Renal cortex interstitium (tissue), 11 donors: ENCODE data around the gene MUC5B. TPM values are rescaled to one million over a fixed set of nuclear protein-coding genes. Genes with fewer than 3 reads are reported as not detected.
A peak's percentile ranks its signal among the peaks of the same experiment; 100 is the strongest.
"Not testable (repeated sequence)": the region's sequence is repeated elsewhere in the genome, so short reads cannot be mapped to it uniquely, and the experiment has no call there.

ENCODE experiments used
- DNase-seq, 11 donors: peaks; one replicate each; pipeline ENCODE4 v3.0.0-alpha.2; 2013; ENCODE audit warnings: low read depth in 9 of 11, low spot score in 4 of 11; ENCODE audit errors: extremely low read depth in 1 of 11
- polyA plus RNA-seq, 3 donors: library from polyadenylated mRNA; unstranded; fragments of 120-200 nt; gene quantifications; one replicate each; pipeline ENCODE4 v1.2.1, GENCODE V29; 2013; ENCODE audit not compliant: insufficient read length in 3 of 3

The MUC5B gene
- polyA plus RNA-seq, 3 donors = 0.01 to 0.09 (median 0.05) TPM

GRCh38 chr11:1254733-1255132 is 31.9 kb downstream of the MUC5B start:
- DNase-seq = no peak

- no peak for DNase-seq
Measured at GRCh38 chr11:1255151-1255550, 32.3 kb downstream of the MUC5B start.

GRCh38 chr11:1256257-1257045 is 33.6 kb downstream of the MUC5B start:
- DNase-seq = no peak

- no peak for DNase-seq
Measured at GRCh38 chr11:1257366-1257765, 34.5 kb downstream of the MUC5B start.

- no peak for DNase-seq
Measured at GRCh38 chr11:1257916-1258315, 35.0 kb downstream of the MUC5B start.

GRCh38 chr11:1258401-1259075 is 35.7 kb downstream of the MUC5B start:
- no peak for DNase-seq

GRCh38 chr11:1259076-1259461 is 36.2 kb downstream of the MUC5B start:
- no peak for DNase-seq

- no peak for DNase-seq
Measured at GRCh38 chr11:1259561-1259960, 36.7 kb downstream of the MUC5B start.

GRCh38 chr11:1260023-1260501 is 37.2 kb downstream of the MUC5B start:
- DNase-seq = no peak

GRCh38 chr11:1260620-1261019 is 37.8 kb downstream of the MUC5B start:
- DNase-seq = no peak

- no peak for DNase-seq
Measured at GRCh38 chr11:1261241-1262071, 38.6 kb downstream of the MUC5B start.

- peak; percentile 56 to 86 (median 78) for DNase-seq
Measured at GRCh38 chr11:1262172-1263006, 39.5 kb downstream of the MUC5B start.

- no peak for DNase-seq
Measured at GRCh38 chr11:1263010-1263409, 40.1 kb downstream of the MUC5B start.

GRCh38 chr11:1264444-1264843 is 41.6 kb downstream of the MUC5B start:
- not testable (repeated sequence) for DNase-seq

GRCh38 chr11:1265480-1265879 is 42.6 kb downstream of the MUC5B start:
- DNase-seq = not testable (repeated sequence)

- DNase-seq = not testable (repeated sequence)
Measured at GRCh38 chr11:1266976-1267375, 44.1 kb downstream of the MUC5B start.

- DNase-seq = no peak
Measured at GRCh38 chr11:1267441-1268100, 44.7 kb downstream of the MUC5B start.

GRCh38 chr11:1269957-1270356 is 47.1 kb downstream of the MUC5B start:
- no peak for DNase-seq
